Measurements from ENCODE around the gene PSTPIP2.

The PSTPIP2 gene

DNA sequence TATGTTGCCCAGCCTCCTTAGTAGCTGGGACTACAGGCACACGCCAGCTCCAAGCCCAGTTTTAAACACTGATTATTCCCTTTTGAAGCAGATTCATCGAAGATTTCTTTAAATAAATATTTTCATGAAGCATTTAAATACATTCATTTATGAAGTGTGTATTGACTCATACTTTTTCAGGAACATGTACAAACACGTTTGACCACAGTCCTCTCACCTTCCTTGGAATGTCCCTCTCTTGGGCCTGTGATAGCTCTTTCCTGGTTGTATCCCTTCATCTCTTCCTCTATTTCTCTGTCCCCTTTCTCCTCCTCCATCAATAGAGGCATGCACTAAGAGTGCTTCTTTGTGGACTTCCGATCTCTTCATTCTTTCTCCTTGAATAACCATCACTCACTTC, 2.5 kb downstream of the PSTPIP2 start:
- no peak overlapping the region for H3K4me2 ChIP-seq (ENCODE audit: low read length)
- no peak overlapping the region for H3K27ac ChIP-seq (ENCODE audit: low read length)
- H3K36me3 ChIP-seq (replicated peaks; ENCODE audit: low read depth, low read length), result no peaks in the 10 kb centered on the region

DNA sequence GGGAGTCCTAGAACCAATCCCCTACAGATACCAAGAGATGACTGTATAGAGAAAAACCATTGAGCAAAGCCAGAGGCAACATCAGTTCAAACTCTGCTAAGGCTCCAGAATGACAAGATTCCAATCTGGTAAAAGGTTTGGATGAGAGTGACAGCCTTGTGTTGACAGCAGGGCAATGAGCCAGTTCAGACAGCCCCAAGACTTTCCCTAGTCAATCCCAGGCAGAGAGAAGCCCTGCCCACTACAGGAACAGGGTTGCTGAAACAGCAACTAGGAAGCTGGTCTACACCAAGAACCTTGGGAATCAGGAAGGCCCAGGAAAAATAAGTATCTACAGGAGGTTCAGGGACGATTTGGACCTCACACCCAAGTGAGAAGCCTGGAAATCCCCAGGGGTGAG, 3.3 kb downstream of the PSTPIP2 start:
- H3K36me3 ChIP-seq (replicated peaks; ENCODE audit: low read depth, low read length), result no peaks in the 10 kb centered on the region
- no peak overlapping the region for H3K4me2 ChIP-seq (ENCODE audit: low read length)
- H3K9me3 ChIP-seq (ENCODE audit: insufficient read depth, low read length), result no peaks in the 10 kb centered on the region
- no peak overlapping the region for H3K9ac ChIP-seq (ENCODE audit: low read length)
- H3K4me1 ChIP-seq (ENCODE audit: low read length), result peaks cover 26% of the 10 kb centered on the region
- H3K4me3 ChIP-seq (ENCODE audit: low read length), result no peak overlapping the region
- H3K27ac ChIP-seq (ENCODE audit: low read length), result no peak overlapping the region
- TF ChIP-seq, protein P1, sequence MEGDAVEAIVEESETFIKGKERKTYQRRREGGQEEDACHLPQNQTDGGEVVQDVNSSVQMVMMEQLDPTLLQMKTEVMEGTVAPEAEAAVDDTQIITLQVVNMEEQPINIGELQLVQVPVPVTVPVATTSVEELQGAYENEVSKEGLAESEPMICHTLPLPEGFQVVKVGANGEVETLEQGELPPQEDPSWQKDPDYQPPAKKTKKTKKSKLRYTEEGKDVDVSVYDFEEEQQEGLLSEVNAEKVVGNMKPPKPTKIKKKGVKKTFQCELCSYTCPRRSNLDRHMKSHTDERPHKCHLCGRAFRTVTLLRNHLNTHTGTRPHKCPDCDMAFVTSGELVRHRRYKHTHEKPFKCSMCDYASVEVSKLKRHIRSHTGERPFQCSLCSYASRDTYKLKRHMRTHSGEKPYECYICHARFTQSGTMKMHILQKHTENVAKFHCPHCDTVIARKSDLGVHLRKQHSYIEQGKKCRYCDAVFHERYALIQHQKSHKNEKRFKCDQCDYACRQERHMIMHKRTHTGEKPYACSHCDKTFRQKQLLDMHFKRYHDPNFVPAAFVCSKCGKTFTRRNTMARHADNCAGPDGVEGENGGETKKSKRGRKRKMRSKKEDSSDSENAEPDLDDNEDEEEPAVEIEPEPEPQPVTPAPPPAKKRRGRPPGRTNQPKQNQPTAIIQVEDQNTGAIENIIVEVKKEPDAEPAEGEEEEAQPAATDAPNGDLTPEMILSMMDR (IDR thresholded peaks at IDR 0.05; ENCODE audit: low read depth, low read length), result no peak
- no peak for TF ChIP-seq EZH2phosphoT487 (IDR thresholded peaks at IDR 0.05; ENCODE audit: low read depth)
- H3K27me3 ChIP-seq (ENCODE audit: low read depth, low read length), result no peaks in the 10 kb centered on the region
- H4K20me1 ChIP-seq (ENCODE audit: insufficient read depth, low read length), result peaks cover 10% of the 10 kb centered on the region
- no peak overlapping the region for H2AFZ ChIP-seq (ENCODE audit: low read depth, low read length)
- no peaks in the 10 kb centered on the region for H3K79me2 ChIP-seq (ENCODE audit: low read length)

More for the DNA sequence above, 2.5 kb downstream of the PSTPIP2 start:
- no peak overlapping the region for H3K4me3 ChIP-seq (ENCODE audit: low read length)
- H3K27me3 ChIP-seq (ENCODE audit: low read depth, low read length), result no peaks in the 10 kb centered on the region
- no peak overlapping the region for H2AFZ ChIP-seq (ENCODE audit: low read depth, low read length)
- no peak for TF ChIP-seq EZH2phosphoT487 (IDR thresholded peaks at IDR 0.05; ENCODE audit: low read depth)
- TF ChIP-seq, protein P1 (IDR thresholded peaks at IDR 0.05; ENCODE audit: low read depth, low read length), result no peak
- no peaks in the 10 kb centered on the region for H3K79me2 ChIP-seq (ENCODE audit: low read length)
- H3K9me3 ChIP-seq (ENCODE audit: insufficient read depth, low read length), result no peaks in the 10 kb centered on the region
- H3K4me1 ChIP-seq (ENCODE audit: low read length), result peaks cover 26% of the 10 kb centered on the region
- peaks cover 10% of the 10 kb centered on the region for H4K20me1 ChIP-seq (ENCODE audit: insufficient read depth, low read length)
- H3K9ac ChIP-seq (ENCODE audit: low read length), result no peak overlapping the region

DNA sequence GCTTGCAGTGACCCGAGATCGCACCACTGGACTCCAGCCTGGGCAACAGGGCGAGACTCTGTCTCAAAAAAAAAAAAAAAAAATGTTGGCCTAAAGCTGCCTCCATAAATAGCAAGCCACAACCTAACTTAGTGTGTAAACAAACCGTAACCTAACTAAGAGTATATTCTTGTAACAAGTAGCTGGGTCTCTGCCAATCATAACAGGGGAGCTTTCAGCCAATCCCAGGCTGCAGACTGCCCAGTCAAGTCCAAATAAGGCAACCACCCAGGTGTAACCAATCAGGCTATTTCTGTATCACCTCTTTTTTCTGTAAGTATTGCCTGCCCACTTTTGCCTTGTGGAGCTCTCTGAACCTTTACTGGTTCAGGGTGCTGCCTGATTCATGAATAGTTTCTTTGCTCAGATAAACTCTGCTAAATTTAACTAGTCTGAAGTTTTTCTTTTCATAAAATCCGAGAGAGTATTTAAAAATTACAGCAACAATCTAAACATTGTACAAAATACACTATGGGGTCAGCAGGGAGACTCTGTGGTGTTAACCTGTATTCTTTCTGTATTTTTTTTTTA, 4.5 kb downstream of the PSTPIP2 start:
- Histone ChIP-seq H3K9ac (ENCODE audit: low read length) (no peak overlapping the region), H3K79me2 (ENCODE audit: low read length) (no peaks in the 10 kb centered on the region), H3K4me1 (ENCODE audit: low read length) (peaks cover 26% of the 10 kb centered on the region), H3K27me3 (ENCODE audit: low read depth, low read length) (no peaks in the 10 kb centered on the region), H4K20me1 (ENCODE audit: insufficient read depth, low read length) (peaks cover under 1% of the 10 kb centered on the region; the same call in 1 of the 2 replicates), H3K4me3 (ENCODE audit: low read length) (no peak overlapping the region), H3K36me3 (replicated peaks; ENCODE audit: low read depth, low read length) (no peaks in the 10 kb centered on the region), H3K4me2 (ENCODE audit: low read length) (no peak overlapping the region), H3K9me3 (ENCODE audit: insufficient read depth, low read length) (no peaks in the 10 kb centered on the region), H2AFZ (ENCODE audit: low read depth, low read length) (no peak overlapping the region), H3K27ac (ENCODE audit: low read length) (no peak overlapping the region)
- TF ChIP-seq, protein P1 (IDR thresholded peaks at IDR 0.05; ENCODE audit: low read depth, low read length), result no peak
- no peak for TF ChIP-seq EZH2phosphoT487 (IDR thresholded peaks at IDR 0.05; ENCODE audit: low read depth)

DNA sequence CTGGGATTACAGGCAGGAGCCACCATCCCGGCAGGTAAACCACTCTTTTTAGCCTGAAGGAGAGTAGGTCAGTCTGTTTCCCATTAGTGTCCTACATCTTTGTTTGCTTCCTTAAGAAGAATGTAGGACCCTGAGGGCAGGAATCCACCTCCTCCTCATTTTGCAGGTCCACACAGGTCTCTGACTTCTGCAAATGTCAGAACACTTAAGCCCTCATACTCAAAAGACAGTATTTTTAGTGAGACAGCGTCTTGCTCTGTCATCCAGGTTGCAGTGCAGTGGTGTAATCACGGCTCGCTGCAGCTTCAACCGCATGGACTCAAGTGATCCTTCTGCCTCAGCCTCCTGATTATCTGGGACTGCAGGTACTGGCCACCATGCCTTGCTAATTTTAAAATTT, 9.3 kb downstream of the PSTPIP2 start:
- Histone ChIP-seq H4K20me1 (ENCODE audit: insufficient read depth, low read length) (no peaks in the 10 kb centered on the region), H3K36me3 (replicated peaks; ENCODE audit: low read depth, low read length) (no peaks in the 10 kb centered on the region), H3K27me3 (ENCODE audit: low read depth, low read length) (no peaks in the 10 kb centered on the region), H3K79me2 (ENCODE audit: low read length) (no peaks in the 10 kb centered on the region), H3K27ac (ENCODE audit: low read length) (no peak overlapping the region), H3K4me1 (ENCODE audit: low read length) (no peaks in the 10 kb centered on the region), H3K9me3 (ENCODE audit: insufficient read depth, low read length) (no peaks in the 10 kb centered on the region), H2AFZ (ENCODE audit: low read depth, low read length) (no peak overlapping the region), H3K4me3 (ENCODE audit: low read length) (no peak overlapping the region), H3K4me2 (ENCODE audit: low read length) (no peak overlapping the region), H3K9ac (ENCODE audit: low read length) (no peak overlapping the region)
- TF ChIP-seq, protein P1 (IDR thresholded peaks at IDR 0.05; ENCODE audit: low read depth, low read length), result no peak
- TF ChIP-seq EZH2phosphoT487 (IDR thresholded peaks at IDR 0.05; ENCODE audit: low read depth), result no peak
